Prostate gland (tissue), 2 donors: ENCODE results near the gene FES.

Experiments
- CTCF ChIP-seq, 4 experiments: fragments of 200-600 bp in 2 of 4; fragments of 450-650 bp in 2 of 4; sonication (generic) in 2 of 4; IDR thresholded peaks; 1 replicate in 3 of 4; 2 replicates in 1 of 4; pipeline ENCODE4 v1.5.1; 2016 to 2019; ENCODE audit warnings: antibody characterized with exemption in 4 of 4, mild to moderate bottlenecking in 2 of 4, moderate library complexity in 2 of 4
- POLR2A ChIP-seq: fragments of 450-650 bp; IDR thresholded peaks from one replicate; pipeline ENCODE4 v1.6.1; 2016; ENCODE audit warnings: antibody characterized with exemption, mild to moderate bottlenecking

GRCh38 chr15:90907051-90907660, 22.9 kb downstream of the FES start:
- no peak for TF ChIP-seq POLR2A
- TF ChIP-seq CTCF (IDR thresholded peaks at IDR 0.05) = no peak
